Neuron (in vitro differentiated cells): ENCODE measurements around the gene TCTN3.
"Not testable (repeated sequence)": the region's sequence is repeated elsewhere in the genome, so short reads cannot be mapped to it uniquely, and the experiment has no call there.

Experiments
- H2AFZ ChIP-seq: one replicate; pipeline ENCODE4 v1.6.1; 2013; ENCODE audit warnings: low read depth, mild to moderate bottlenecking, inconsistent platforms, low read length, moderate library complexity
- H3K27me3 ChIP-seq: one replicate; pipeline ENCODE4 v1.6.1; 2013; ENCODE audit warnings: low read length; ENCODE audit not compliant: insufficient read depth
- H3K36me3 ChIP-seq: one replicate; pipeline ENCODE4 v1.6.1; 2013; ENCODE audit warnings: low read length; ENCODE audit not compliant: insufficient read depth
- H3K4me1 ChIP-seq: one replicate; pipeline ENCODE4 v1.6.1; 2013; ENCODE audit warnings: low read length; ENCODE audit not compliant: insufficient read depth
- H3K4me3 ChIP-seq: 2 replicates; pipeline ENCODE4 v1.5.1; 2013; ENCODE audit warnings: mild to moderate bottlenecking, low read length, moderate library complexity
- H3K9me3 ChIP-seq: one replicate; pipeline ENCODE4 v1.6.1; 2013; ENCODE audit warnings: low read length

The TCTN3 gene

DNA sequence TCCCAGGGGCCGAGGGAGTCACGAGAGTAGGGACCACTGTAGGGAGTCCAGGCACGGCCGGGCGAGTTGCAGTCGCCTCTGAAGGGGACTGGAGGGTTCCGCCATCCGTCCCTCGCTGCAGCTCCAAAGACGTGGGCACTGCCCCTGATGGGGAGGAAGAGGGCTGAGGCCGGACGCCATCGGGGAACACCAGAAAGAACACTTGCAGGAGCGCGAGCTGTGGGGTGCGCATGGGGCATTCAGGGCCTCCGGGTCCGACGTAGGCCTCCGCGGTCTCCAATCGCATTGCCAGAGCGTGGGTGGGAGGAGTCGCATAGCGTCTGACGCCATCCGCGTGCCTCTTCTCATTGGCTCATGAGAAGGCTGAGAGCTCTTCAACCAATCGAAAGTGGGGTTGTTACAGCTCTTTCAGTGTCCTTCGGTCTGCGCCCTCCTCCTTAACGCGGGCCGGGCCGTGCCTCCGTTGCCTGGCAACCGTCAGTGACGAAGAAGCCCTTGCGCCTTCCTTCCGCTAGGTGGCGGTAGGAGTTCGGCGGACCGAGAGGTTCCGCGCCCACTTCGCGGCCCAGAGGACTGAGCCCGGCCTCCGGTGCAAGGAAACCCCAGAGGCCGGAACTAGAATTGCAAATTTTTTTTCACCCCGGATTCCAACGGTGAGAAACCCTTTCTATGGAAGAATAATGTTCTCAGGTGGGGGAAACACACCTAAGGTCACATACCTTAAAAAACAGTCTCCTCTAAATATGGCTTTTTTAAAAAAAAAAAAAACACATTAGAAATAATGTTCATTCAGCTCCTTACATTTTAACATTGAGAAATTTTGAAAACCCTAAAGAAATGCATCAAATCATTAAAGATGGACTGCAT lies at the start of gene TCTN3:
Gene TCTN3, minus strand, starts transcription at position 260 of the 867 bp plus-strand sequence. Its CDS starts 28 bp downstream, at position 232.
- H3K4me1 ChIP-seq = peaks cover 12% of the 10 kb centered on the region
- peak within 1 kb of the TSS; percentile 35 for H2AFZ ChIP-seq
- peak within 1 kb of the TSS; percentile 77 for H3K4me3 ChIP-seq
- no peaks in the 10 kb centered on the region for H3K9me3 ChIP-seq
- peaks cover 34% of the 10 kb centered on the region for H3K36me3 ChIP-seq
- no peaks in the 10 kb centered on the region for H3K27me3 ChIP-seq

- Histone ChIP-seq H3K4me3 (no peak overlapping the region), H2AFZ (no peak overlapping the region), H3K9me3 (no peaks in the 10 kb centered on the region), H3K4me1 (no peaks in the 10 kb centered on the region), H3K36me3 (no peaks in the 10 kb centered on the region), H3K27me3 (peaks cover 2% of the 10 kb centered on the region)
Measured at GRCh38 chr10:95742962-95743535, 49.3 kb upstream of the TCTN3 start.

DNA sequence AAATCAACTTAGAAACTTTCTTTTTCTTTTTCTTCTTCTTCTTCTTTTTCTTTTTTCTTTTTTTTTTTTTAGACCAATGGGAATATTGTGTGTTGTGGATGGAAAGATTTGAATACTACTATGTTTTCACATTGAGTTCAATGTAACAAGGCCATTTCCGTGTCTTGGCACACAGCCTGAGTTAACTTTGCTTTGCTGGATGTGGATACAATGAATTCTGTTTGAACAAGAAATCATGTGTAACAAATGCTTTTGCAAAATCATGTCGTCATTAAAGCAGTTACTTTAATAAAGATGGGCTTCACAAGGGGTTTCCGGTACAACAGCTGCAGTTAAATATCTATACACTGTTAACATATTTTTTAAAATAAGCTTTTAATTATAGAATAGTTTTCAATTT lies 48.8 kb upstream of the TCTN3 start:
- Histone ChIP-seq H3K27me3 (peaks cover 2% of the 10 kb centered on the region), H2AFZ (no peak overlapping the region), H3K4me3 (no peak overlapping the region), H3K9me3 (no peaks in the 10 kb centered on the region), H3K4me1 (no peaks in the 10 kb centered on the region), H3K36me3 (no peaks in the 10 kb centered on the region)

- Histone ChIP-seq H3K27me3 (peaks cover 2% of the 10 kb centered on the region), H2AFZ (no peak overlapping the region), H3K9me3 (no peaks in the 10 kb centered on the region), H3K4me3 (no peak overlapping the region), H3K36me3 (no peaks in the 10 kb centered on the region), H3K4me1 (no peaks in the 10 kb centered on the region)
Measured at GRCh38 chr10:95741807-95742467, 48.2 kb upstream of the TCTN3 start.

DNA sequence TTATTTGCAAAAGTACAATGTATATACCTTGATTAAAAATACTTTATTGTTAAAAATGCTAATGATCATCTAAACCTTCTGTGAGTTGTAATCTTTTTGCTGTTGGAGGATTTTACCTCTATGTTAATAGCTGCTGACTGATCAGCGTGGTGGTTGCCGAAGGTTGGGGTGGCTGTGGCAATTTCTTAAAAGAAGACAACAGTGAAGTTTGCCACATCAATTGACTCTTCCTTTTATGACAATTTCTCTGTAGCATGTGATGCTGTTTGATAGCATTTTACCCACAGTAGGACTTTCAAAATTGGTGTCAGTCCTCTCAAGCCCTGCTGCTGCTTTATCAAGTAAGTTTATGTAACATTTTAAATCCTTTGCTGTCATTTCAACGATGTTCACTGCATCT lies 45.3 kb upstream of the TCTN3 start:
- no peaks in the 10 kb centered on the region for H3K9me3 ChIP-seq
- H3K36me3 ChIP-seq = no peaks in the 10 kb centered on the region
- H3K27me3 ChIP-seq = peaks cover 2% of the 10 kb centered on the region
- H2AFZ ChIP-seq = no peak overlapping the region
- no peak overlapping the region for H3K4me3 ChIP-seq
- no peaks in the 10 kb centered on the region for H3K4me1 ChIP-seq

DNA sequence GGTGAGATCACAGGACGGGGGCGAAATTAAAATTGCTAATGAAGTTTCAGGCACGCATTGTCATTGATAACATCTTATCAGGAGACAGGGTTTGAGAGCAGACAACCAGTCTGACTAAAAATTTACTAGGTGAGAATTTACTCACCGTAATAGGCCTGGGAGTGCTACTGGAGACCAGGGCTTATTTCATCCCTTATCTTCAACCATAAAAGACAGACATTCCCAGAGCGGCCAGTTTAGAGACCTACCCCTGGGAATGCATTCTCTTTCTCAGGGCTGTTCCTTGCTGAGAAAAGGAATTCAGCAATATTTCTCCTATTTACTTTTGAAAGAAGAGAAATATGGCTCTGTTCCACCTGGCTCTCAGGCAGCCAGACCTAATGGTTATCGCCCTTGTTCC lies 39.2 kb upstream of the TCTN3 start:
- not testable (repeated sequence) for H2AFZ ChIP-seq, H3K9me3 ChIP-seq, H3K4me3 ChIP-seq, H3K4me1 ChIP-seq, H3K27me3 ChIP-seq, H3K36me3 ChIP-seq

DNA sequence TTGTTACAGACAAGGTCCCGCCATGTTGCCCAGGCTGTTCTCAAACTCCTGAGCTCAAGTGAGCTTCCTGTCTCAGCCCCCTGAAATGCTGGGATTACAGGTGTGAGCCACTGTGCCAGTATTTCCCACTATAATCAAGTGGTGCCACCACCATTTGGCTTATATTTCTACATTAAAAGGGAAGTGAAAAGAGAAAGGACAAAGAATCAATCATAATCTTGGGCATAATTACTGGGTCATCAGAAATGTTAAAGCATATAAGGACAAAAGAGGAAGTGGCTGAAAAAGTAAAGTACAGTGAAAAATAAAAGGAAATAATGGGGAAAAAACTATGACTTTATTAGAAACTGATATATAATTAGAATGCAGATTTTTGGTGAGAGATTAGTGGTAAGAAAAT lies 36.5 kb upstream of the TCTN3 start:
- no peaks in the 10 kb centered on the region for H3K4me1 ChIP-seq
- H3K9me3 ChIP-seq = no peaks in the 10 kb centered on the region
- no peaks in the 10 kb centered on the region for H3K36me3 ChIP-seq
- no peak overlapping the region for H3K4me3 ChIP-seq
- H3K27me3 ChIP-seq = no peaks in the 10 kb centered on the region
- H2AFZ ChIP-seq = no peak overlapping the region

DNA sequence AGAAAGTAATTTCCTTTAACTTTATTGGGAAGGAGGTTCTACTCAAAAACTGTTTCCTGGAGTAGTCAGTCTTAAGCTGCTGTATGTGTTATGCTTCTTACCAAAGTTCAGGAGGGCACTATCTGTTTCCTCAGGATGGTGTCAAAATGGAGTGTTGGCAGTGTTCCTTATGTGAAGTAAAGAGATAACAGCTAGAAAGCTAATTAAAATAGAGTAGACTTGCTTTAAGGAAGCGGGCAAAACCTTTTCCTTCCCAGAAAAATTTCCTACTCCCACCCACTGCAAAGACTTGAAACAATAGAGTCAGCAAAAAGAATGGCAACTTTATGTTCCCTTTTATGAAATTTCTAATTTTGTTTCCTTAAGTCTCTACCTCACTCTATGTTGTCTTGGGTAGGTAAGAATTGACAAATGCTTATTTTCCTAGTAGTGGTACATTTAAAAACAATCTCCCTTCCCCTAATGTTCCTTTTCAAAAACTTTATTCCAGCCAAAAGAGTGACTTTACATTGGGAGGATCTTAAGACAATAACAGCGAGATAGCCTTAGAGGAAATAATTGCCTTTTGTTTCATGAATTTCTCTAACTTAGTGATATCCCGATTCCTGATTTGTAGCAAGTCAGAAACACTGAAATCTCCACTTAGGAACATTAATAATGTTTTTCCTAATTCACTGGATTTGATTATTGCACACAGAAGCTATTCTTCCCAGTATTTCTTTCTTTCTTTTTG lies 35.8 kb upstream of the TCTN3 start:
- Histone ChIP-seq H2AFZ (no peak overlapping the region), H3K4me3 (no peak overlapping the region), H3K4me1 (no peaks in the 10 kb centered on the region), H3K36me3 (no peaks in the 10 kb centered on the region), H3K27me3 (no peaks in the 10 kb centered on the region), H3K9me3 (no peaks in the 10 kb centered on the region)

DNA sequence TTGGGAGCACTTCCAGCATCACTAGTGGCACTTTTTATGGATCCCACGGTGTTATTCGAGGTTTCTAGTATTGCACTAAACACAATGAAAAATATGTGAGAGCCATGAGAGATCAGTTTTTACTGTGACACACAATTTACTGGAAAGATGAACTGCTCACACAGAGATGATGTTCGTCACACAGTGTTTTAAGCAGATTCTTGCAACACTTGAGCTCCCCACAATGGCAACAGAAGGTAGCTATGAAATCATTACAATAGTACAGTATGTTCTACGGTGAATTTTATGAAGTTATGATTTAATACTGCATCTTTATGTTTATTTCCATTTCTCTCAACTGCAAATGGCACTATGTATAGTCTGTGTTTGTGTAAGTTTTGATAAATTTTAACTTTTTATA lies 34.8 kb upstream of the TCTN3 start:
- Histone ChIP-seq H3K4me3 (no peak overlapping the region), H2AFZ (no peak overlapping the region), H3K4me1 (no peaks in the 10 kb centered on the region), H3K9me3 (no peaks in the 10 kb centered on the region), H3K27me3 (no peaks in the 10 kb centered on the region), H3K36me3 (no peaks in the 10 kb centered on the region)

GRCh38 chr10:95722496-95722895 lies 28.8 kb upstream of the TCTN3 start:
- H3K4me3 ChIP-seq, H2AFZ ChIP-seq, H3K4me1 ChIP-seq, H3K36me3 ChIP-seq, H3K9me3 ChIP-seq, H3K27me3 ChIP-seq: not testable (repeated sequence)

GRCh38 chr10:95720745-95721144 lies 27.0 kb upstream of the TCTN3 start:
- not testable (repeated sequence) for H3K36me3 ChIP-seq, H2AFZ ChIP-seq, H3K9me3 ChIP-seq, H3K4me3 ChIP-seq, H3K4me1 ChIP-seq, H3K27me3 ChIP-seq

DNA sequence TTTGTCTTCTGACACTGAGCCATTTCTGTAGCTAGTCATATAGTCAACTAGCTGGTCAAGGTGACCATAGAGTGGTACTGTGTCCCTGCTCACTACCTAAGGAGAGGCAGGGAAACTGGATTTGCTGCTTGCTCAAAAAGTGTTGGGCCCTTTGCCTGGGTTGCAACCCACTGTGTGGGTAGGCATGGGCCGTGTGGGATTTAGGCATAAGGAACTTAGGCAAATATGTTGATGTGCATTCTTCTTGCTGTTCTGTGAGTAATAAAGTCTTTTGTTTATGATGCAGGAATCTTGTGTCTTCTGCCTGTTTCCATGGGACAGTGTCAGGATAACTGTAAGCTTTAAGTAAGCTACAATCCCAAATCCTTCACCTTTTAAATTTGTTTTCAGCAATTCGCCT lies 23.1 kb upstream of the TCTN3 start:
- Histone ChIP-seq H3K27me3 (peaks cover 6% of the 10 kb centered on the region), H3K36me3 (no peaks in the 10 kb centered on the region), H3K4me1 (no peaks in the 10 kb centered on the region), H3K9me3 (no peaks in the 10 kb centered on the region), H2AFZ (no peak overlapping the region), H3K4me3 (no peak overlapping the region)

- no peak overlapping the region for H2AFZ ChIP-seq
- no peak overlapping the region for H3K4me3 ChIP-seq
- peaks cover 6% of the 10 kb centered on the region for H3K27me3 ChIP-seq
- no peaks in the 10 kb centered on the region for H3K9me3 ChIP-seq
- no peaks in the 10 kb centered on the region for H3K4me1 ChIP-seq
- no peaks in the 10 kb centered on the region for H3K36me3 ChIP-seq
Measured at GRCh38 chr10:95716466-95716865, 22.7 kb upstream of the TCTN3 start.
